HEK293 (cell line): Measurements from ENCODE around the gene CFAP58.

Source experiments
- CTCF ChIA-PET: fragments of 350-600 bp; formaldehyde crosslinking; extraction: SDS; loops from one replicate; lab custom pipeline; 2021; ENCODE audit warnings: antibody characterized with exemption; lab: Yijun Ruan, JAX
- POLR2A ChIA-PET: fragments of 300-600 bp; formaldehyde crosslinking; extraction: SDS; loops from one replicate; lab custom pipeline; 2020; ENCODE audit warnings: antibody characterized with exemption, inconsistent platforms; lab: Yijun Ruan, JAX
- H3K27ac ChIP-seq: fragments of 200-500 bp; sonication (Bioruptor generic); 2 replicates; pipeline ENCODE4 v1.5.1; 2014; ENCODE audit warnings: low read depth, low read length, control low read depth, inconsistent platforms; ENCODE audit errors: extremely low read depth
- H3K36me3 ChIP-seq, 2 experiments: fragments of 200-500 bp in 1 of 2; sonication (Bioruptor generic) in 1 of 2; 1 replicate in 1 of 2; 2 replicates in 1 of 2; pipeline ENCODE4 v1.5.1; 2014 to 2017; ENCODE audit warnings: inconsistent platforms in 2 of 2, low read length in 2 of 2; ENCODE audit not compliant: control insufficient read depth in 2 of 2, insufficient read depth in 1 of 2
- H3K4me1 ChIP-seq: fragments of 200-500 bp; sonication (Bioruptor generic); 2 replicates; pipeline ENCODE4 v1.5.1; 2014; ENCODE audit warnings: mild to moderate bottlenecking, low read length, inconsistent platforms; ENCODE audit not compliant: control insufficient read depth, insufficient read depth
- H3K4me3 ChIP-seq: 2 replicates; pipeline ENCODE4 v1.5.1; 2011; ENCODE audit warnings: low read depth, mild to moderate bottlenecking, control low read depth, low read length, moderate library complexity
- H3K9me3 ChIP-seq: fragments of 200-500 bp; sonication (Bioruptor generic); 2 replicates; pipeline ENCODE4 v1.5.1; 2014; ENCODE audit warnings: low read depth, low read length, inconsistent platforms; ENCODE audit not compliant: control insufficient read depth, insufficient read depth
- EGR2 ChIP-seq: fragments of 450-650 bp; formaldehyde crosslinking; IDR thresholded peaks from 2 replicates; pipeline ENCODE4 v1.5.1; 2016; ENCODE audit warnings: low read depth, missing biosample characterization, missing genetic modification characterization
- GLIS2 ChIP-seq: fragments of 450-650 bp; formaldehyde crosslinking; IDR thresholded peaks from 2 replicates; pipeline ENCODE4 v1.5.1; 2016; ENCODE audit warnings: missing biosample characterization, missing genetic modification characterization
- HOXC10 ChIP-seq: sonication (generic); formaldehyde crosslinking; IDR thresholded peaks from 2 replicates; pipeline ENCODE4 v1.8.1; 2023; ENCODE audit warnings: mild to moderate bottlenecking, missing genetic modification reagents
- KLF10 ChIP-seq: fragments of 450-650 bp; IDR thresholded peaks from 2 replicates; pipeline ENCODE4 v1.5.1; 2018; ENCODE audit warnings: missing biosample characterization, mild to moderate bottlenecking, missing genetic modification characterization
- KLF16 ChIP-seq: fragments of 450-650 bp; formaldehyde crosslinking; IDR thresholded peaks from 2 replicates; pipeline ENCODE4 v1.5.1; 2017; ENCODE audit warnings: missing biosample characterization, missing genetic modification characterization
- KLF8 ChIP-seq: fragments of 450-650 bp; formaldehyde crosslinking; IDR thresholded peaks from 2 replicates; pipeline ENCODE4 v1.5.1; 2016; ENCODE audit warnings: missing biosample characterization, missing genetic modification characterization
- KLF9 ChIP-seq: fragments of 450-650 bp; formaldehyde crosslinking; IDR thresholded peaks from 2 replicates; pipeline ENCODE4 v1.5.1; 2016; ENCODE audit warnings: missing biosample characterization, missing genetic modification characterization, low read depth
- MEIS1 ChIP-seq: sonication (generic); formaldehyde crosslinking; IDR thresholded peaks from 2 replicates; pipeline ENCODE4 v1.8.1; 2022; ENCODE audit warnings: missing genetic modification reagents, mild to moderate bottlenecking, borderline replicate concordance
- MYNN ChIP-seq: fragments of 450-650 bp; formaldehyde crosslinking; IDR thresholded peaks from 2 replicates; pipeline ENCODE4 v1.5.1; 2016; ENCODE audit warnings: missing biosample characterization, missing genetic modification characterization, borderline replicate concordance
- OSR2 ChIP-seq: fragments of 450-650 bp; formaldehyde crosslinking; IDR thresholded peaks from 2 replicates; pipeline ENCODE4 v1.5.1; 2016; ENCODE audit warnings: missing biosample characterization, missing genetic modification characterization
- OVOL3 ChIP-seq: fragments of 450-650 bp; formaldehyde crosslinking; IDR thresholded peaks from 2 replicates; pipeline ENCODE4 v1.5.1; 2016; ENCODE audit warnings: missing biosample characterization, missing genetic modification characterization
- RBAK ChIP-seq: fragments of 450-650 bp; formaldehyde crosslinking; IDR thresholded peaks from 2 replicates; pipeline ENCODE4 v1.5.1; 2016; ENCODE audit warnings: missing biosample characterization, missing genetic modification characterization
- SP2 ChIP-seq: fragments of 450-650 bp; formaldehyde crosslinking; IDR thresholded peaks from 2 replicates; pipeline ENCODE4 v1.5.1; 2016; ENCODE audit warnings: missing biosample characterization, missing genetic modification characterization
- SP3 ChIP-seq: fragments of 450-650 bp; formaldehyde crosslinking; IDR thresholded peaks from 2 replicates; pipeline ENCODE4 v1.5.1; 2016; ENCODE audit warnings: missing biosample characterization, missing genetic modification characterization
- ZBTB17 ChIP-seq: fragments of 450-650 bp; formaldehyde crosslinking; IDR thresholded peaks from 2 replicates; pipeline ENCODE4 v1.5.1; 2016; ENCODE audit warnings: missing biosample characterization, missing genetic modification characterization
- ZBTB21 ChIP-seq: fragments of 450-650 bp; formaldehyde crosslinking; IDR thresholded peaks from 2 replicates; pipeline ENCODE4 v1.5.1; 2017; ENCODE audit warnings: missing biosample characterization, missing genetic modification characterization
- ZBTB48 ChIP-seq: fragments of 450-650 bp; formaldehyde crosslinking; IDR thresholded peaks from 2 replicates; pipeline ENCODE4 v1.5.1; 2016; ENCODE audit warnings: missing biosample characterization, missing genetic modification characterization
- ZFHX2 ChIP-seq: fragments of 450-650 bp; formaldehyde crosslinking; conservative IDR thresholded peaks from 2 replicates; pipeline ENCODE4 v1.5.1; 2016; ENCODE audit warnings: missing biosample characterization, missing genetic modification characterization
- ZNF140 ChIP-seq: fragments of 450-650 bp; formaldehyde crosslinking; IDR thresholded peaks from 2 replicates; pipeline ENCODE4 v1.5.1; 2016; ENCODE audit warnings: missing biosample characterization, missing genetic modification characterization
- ZNF202 ChIP-seq: fragments of 450-650 bp; formaldehyde crosslinking; IDR thresholded peaks from 2 replicates; pipeline ENCODE4 v1.5.1; 2016; ENCODE audit warnings: missing biosample characterization, missing genetic modification characterization, borderline replicate concordance
- ZNF239 ChIP-seq: fragments of 450-650 bp; formaldehyde crosslinking; IDR thresholded peaks from 2 replicates; pipeline ENCODE4 v1.5.1; 2016; ENCODE audit warnings: missing biosample characterization, missing genetic modification characterization
- ZNF350 ChIP-seq: fragments of 450-650 bp; formaldehyde crosslinking; IDR thresholded peaks from 2 replicates; pipeline ENCODE4 v1.5.0; 2017; ENCODE audit warnings: missing biosample characterization, mild to moderate bottlenecking, missing genetic modification characterization
- ZNF366 ChIP-seq: fragments of 450-650 bp; formaldehyde crosslinking; conservative IDR thresholded peaks from 2 replicates; pipeline ENCODE4 v1.5.1; 2016; ENCODE audit warnings: missing biosample characterization, missing genetic modification characterization
- ZNF404 ChIP-seq: fragments of 450-650 bp; formaldehyde crosslinking; IDR thresholded peaks from 2 replicates; pipeline ENCODE4 v1.5.1; 2017; ENCODE audit warnings: missing biosample characterization, missing genetic modification characterization
- ZNF707 ChIP-seq: fragments of 450-650 bp; formaldehyde crosslinking; IDR thresholded peaks from 2 replicates; pipeline ENCODE4 v1.5.1; 2016; ENCODE audit warnings: missing biosample characterization, missing genetic modification characterization
- ZNF785 ChIP-seq: fragments of 450-650 bp; formaldehyde crosslinking; IDR thresholded peaks from 2 replicates; pipeline ENCODE4 v1.5.1; 2016; ENCODE audit warnings: missing biosample characterization, missing genetic modification characterization
- TF ChIP-seq, protein P1 (sequence below): fragments of 450-650 bp; formaldehyde crosslinking; IDR thresholded peaks from 2 replicates; pipeline ENCODE4 v1.5.1; 2016; ENCODE audit warnings: missing biosample characterization, missing genetic modification characterization, borderline replicate concordance
- TF ChIP-seq, protein P2 (sequence below): fragments of 450-650 bp; formaldehyde crosslinking; IDR thresholded peaks from 2 replicates; pipeline ENCODE4 v1.5.1; 2016; ENCODE audit warnings: missing biosample characterization, missing genetic modification characterization
- TF ChIP-seq, protein P3 (sequence below): fragments of 450-650 bp; formaldehyde crosslinking; IDR thresholded peaks from 2 replicates; pipeline ENCODE4 v1.5.1; 2016; ENCODE audit warnings: missing biosample characterization, missing genetic modification characterization

CFAP58 gene, protein sequence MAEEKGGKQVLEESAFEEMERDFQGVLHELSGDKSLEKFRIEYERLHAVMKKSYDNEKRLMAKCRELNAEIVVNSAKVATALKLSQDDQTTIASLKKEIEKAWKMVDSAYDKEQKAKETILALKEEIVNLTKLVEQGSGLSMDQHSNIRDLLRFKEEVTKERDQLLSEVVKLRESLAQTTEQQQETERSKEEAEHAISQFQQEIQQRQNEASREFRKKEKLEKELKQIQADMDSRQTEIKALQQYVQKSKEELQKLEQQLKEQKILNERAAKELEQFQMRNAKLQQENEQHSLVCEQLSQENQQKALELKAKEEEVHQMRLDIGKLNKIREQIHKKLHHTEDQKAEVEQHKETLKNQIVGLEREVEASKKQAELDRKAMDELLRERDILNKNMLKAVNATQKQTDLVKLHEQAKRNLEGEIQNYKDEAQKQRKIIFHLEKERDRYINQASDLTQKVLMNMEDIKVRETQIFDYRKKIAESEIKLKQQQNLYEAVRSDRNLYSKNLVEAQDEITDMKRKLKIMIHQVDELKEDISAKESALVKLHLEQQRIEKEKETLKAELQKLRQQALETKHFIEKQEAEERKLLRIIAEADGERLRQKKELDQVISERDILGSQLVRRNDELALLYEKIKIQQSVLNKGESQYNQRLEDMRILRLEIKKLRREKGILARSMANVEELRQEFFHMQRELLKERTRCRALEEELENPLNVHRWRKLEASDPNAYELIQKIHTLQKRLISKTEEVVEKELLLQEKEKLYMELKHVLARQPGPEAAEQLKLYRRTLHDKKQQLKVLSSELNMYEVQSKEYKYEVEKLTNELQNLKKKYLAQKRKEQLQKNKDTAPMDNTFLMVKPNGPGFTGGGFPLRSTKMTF

GRCh38 chr10:104353325-104354048 is at the start of gene CFAP58:
Gene CFAP58 (plus strand): TSS chr10:104353833. CDS start chr10:104353898, 65 bp downstream.
- Histone ChIP-seq H3K27ac (no peak within 1 kb of the TSS), H3K4me1 (peaks cover 4% of the 10 kb centered on the region; the same call in 1 of the 2 replicates), H3K36me3 (no peaks in the 10 kb centered on the region), H3K9me3 (no peaks in the 10 kb centered on the region), H3K4me3 (peak within 1 kb of the TSS; percentile 45)
- CTCF ChIA-PET = interaction anchor here (0.5 to 13.7 kb wide), 23 partner anchors 9 to 764 kb away, joined by 3 to 289 read pairs (median 4); partner anchors contain the start of gene ITPRIP
- POLR2A ChIA-PET = interaction anchor here (0.7 to 1.3 kb wide), 4 partner anchors 15 to 98 kb away, joined by 3 to 11 read pairs (median 5); partner anchors contain the start of genes GSTO1, GSTO2 and ITPRIP
- TF ChIP-seq RBAK (no peak), SP2 (tag by site-specific recombination) (peak; percentile 65), ZNF140 (no peak), ZNF707 (tag by site-specific recombination) (no peak), ZNF785 (tag by site-specific recombination) (no peak), HOXC10 (CRISPR knock-in tag) (no peak), GLIS2 (tag by site-specific recombination) (peak; percentile 68), EGR2 (tag by site-specific recombination) (peak; percentile 66), ZBTB17 (tag by site-specific recombination) (peak; percentile 45; the same call in 1 of the 2 replicates), ZNF404 (tag by site-specific recombination) (no peak), ZFHX2 (tag by site-specific recombination) (peak; percentile 67), SP3 (tag by site-specific recombination) (peak; percentile 91), ZBTB21 (tag by site-specific recombination) (no peak), MYNN (no peak), KLF10 (tag by site-specific recombination) (peak; percentile 57; the same call in 1 of the 2 replicates), ZNF350 (tag by site-specific recombination) (no peak), ZNF366 (tag by site-specific recombination) (0 out of 2 replicates have a peak, but pooled peaks have one; percentile 22), KLF8 (tag by site-specific recombination) (no peak), ZNF202 (no peak), MEIS1 (CRISPR knock-in tag) (no peak), KLF9 (tag by site-specific recombination) (peak; percentile 94), OVOL3 (tag by site-specific recombination) (no peak), KLF16 (0 out of 2 replicates have a peak, but pooled peaks have one; percentile 17), ZNF239 (no peak), OSR2 (tag by site-specific recombination) (no peak), ZBTB48 (tag by site-specific recombination) (no peak)
- TF ChIP-seq, protein P1, sequence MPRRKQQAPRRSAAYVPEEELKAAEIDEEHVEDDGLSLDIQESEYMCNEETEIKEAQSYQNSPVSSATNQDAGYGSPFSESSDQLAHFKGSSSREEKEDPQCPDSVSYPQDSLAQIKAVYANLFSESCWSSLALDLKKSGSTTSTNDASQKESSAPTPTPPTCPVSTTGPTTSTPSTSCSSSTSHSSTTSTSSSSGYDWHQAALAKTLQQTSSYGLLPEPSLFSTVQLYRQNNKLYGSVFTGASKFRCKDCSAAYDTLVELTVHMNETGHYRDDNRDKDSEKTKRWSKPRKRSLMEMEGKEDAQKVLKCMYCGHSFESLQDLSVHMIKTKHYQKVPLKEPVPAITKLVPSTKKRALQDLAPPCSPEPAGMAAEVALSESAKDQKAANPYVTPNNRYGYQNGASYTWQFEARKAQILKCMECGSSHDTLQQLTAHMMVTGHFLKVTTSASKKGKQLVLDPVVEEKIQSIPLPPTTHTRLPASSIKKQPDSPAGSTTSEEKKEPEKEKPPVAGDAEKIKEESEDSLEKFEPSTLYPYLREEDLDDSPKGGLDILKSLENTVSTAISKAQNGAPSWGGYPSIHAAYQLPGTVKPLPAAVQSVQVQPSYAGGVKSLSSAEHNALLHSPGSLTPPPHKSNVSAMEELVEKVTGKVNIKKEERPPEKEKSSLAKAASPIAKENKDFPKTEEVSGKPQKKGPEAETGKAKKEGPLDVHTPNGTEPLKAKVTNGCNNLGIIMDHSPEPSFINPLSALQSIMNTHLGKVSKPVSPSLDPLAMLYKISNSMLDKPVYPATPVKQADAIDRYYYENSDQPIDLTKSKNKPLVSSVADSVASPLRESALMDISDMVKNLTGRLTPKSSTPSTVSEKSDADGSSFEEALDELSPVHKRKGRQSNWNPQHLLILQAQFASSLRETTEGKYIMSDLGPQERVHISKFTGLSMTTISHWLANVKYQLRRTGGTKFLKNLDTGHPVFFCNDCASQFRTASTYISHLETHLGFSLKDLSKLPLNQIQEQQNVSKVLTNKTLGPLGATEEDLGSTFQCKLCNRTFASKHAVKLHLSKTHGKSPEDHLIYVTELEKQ (tag by site-specific recombination) = no peak
- TF ChIP-seq, protein P2, sequence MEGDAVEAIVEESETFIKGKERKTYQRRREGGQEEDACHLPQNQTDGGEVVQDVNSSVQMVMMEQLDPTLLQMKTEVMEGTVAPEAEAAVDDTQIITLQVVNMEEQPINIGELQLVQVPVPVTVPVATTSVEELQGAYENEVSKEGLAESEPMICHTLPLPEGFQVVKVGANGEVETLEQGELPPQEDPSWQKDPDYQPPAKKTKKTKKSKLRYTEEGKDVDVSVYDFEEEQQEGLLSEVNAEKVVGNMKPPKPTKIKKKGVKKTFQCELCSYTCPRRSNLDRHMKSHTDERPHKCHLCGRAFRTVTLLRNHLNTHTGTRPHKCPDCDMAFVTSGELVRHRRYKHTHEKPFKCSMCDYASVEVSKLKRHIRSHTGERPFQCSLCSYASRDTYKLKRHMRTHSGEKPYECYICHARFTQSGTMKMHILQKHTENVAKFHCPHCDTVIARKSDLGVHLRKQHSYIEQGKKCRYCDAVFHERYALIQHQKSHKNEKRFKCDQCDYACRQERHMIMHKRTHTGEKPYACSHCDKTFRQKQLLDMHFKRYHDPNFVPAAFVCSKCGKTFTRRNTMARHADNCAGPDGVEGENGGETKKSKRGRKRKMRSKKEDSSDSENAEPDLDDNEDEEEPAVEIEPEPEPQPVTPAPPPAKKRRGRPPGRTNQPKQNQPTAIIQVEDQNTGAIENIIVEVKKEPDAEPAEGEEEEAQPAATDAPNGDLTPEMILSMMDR (tag by site-specific recombination) = peak; percentile 85
- TF ChIP-seq, protein P3, sequence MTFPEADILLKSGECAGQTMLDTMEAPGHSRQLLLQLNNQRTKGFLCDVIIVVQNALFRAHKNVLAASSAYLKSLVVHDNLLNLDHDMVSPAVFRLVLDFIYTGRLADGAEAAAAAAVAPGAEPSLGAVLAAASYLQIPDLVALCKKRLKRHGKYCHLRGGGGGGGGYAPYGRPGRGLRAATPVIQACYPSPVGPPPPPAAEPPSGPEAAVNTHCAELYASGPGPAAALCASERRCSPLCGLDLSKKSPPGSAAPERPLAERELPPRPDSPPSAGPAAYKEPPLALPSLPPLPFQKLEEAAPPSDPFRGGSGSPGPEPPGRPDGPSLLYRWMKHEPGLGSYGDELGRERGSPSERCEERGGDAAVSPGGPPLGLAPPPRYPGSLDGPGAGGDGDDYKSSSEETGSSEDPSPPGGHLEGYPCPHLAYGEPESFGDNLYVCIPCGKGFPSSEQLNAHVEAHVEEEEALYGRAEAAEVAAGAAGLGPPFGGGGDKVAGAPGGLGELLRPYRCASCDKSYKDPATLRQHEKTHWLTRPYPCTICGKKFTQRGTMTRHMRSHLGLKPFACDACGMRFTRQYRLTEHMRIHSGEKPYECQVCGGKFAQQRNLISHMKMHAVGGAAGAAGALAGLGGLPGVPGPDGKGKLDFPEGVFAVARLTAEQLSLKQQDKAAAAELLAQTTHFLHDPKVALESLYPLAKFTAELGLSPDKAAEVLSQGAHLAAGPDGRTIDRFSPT (tag by site-specific recombination) = peak; percentile 72
